Natural killer cell (primary cell): Measurements from ENCODE around the gene PCLO. TPM values are rescaled to one million over a fixed set of nuclear protein-coding genes. Genes with fewer than 3 reads are reported as not detected.
"Not testable (repeated sequence)": the region's sequence is repeated elsewhere in the genome, so short reads cannot be mapped to it uniquely, and the experiment has no call there.

ENCODE experiments used
- ATAC-seq, 3 donors: fragments of 150-1000 bp in 2 of 3; fragments of 200-7000 bp in 1 of 3; cut with Tn5 transposase; 1 replicate in 1 of 3; 2 replicates in 2 of 3; pipeline ENCODE4 v1.10.0; 2021; ENCODE audit warnings: mild to moderate bottlenecking in 2 of 3, moderate library complexity in 2 of 3
- DNase-seq, 2 donors: peaks; one replicate each; pipeline versions ENCODE4 v3.0.0 to v3.0.0-alpha.2; 2013 to 2021; ENCODE audit warnings: mixed read lengths in 1 of 2
- H3K27ac ChIP-seq: one replicate; pipeline ENCODE4 v1.5.1; 2013; ENCODE audit warnings: mild to moderate bottlenecking, low read length
- H3K27me3 ChIP-seq: one replicate; pipeline ENCODE4 v1.6.1; 2013; ENCODE audit warnings: low read length; ENCODE audit not compliant: control insufficient read depth, insufficient read depth
- H3K36me3 ChIP-seq: one replicate; pipeline ENCODE4 v1.6.1; 2013; ENCODE audit warnings: low read length; ENCODE audit not compliant: control insufficient read depth, insufficient read depth
- H3K4me1 ChIP-seq: one replicate; pipeline ENCODE4 v1.6.1; 2013; ENCODE audit warnings: low read length; ENCODE audit not compliant: control insufficient read depth, insufficient read depth
- H3K4me3 ChIP-seq: one replicate; pipeline ENCODE4 v1.5.1; 2013; ENCODE audit warnings: low read length
- H3K9me3 ChIP-seq: one replicate; pipeline ENCODE4 v1.6.1; 2013; ENCODE audit warnings: low read length; ENCODE audit not compliant: control insufficient read depth, insufficient read depth
- H3K27ac Mint-ChIP-seq, 2 donors: one replicate each; pipeline ENCODE4 v1.8.0; 2022; ENCODE audit warnings: mild to moderate bottlenecking in 2 of 2, mixed read lengths in 2 of 2, moderate library complexity in 1 of 2
- H3K27me3 Mint-ChIP-seq, 2 donors: one replicate each; pipeline ENCODE4 v1.8.0; 2022; ENCODE audit warnings: low read depth in 2 of 2, mixed read lengths in 2 of 2
- H3K36me3 Mint-ChIP-seq: one replicate; pipeline ENCODE4 v1.8.0; 2022; ENCODE audit warnings: mixed read lengths
- H3K4me1 Mint-ChIP-seq, 2 donors: one replicate each; pipeline ENCODE4 v1.8.0; 2022; ENCODE audit warnings: mixed read lengths in 2 of 2
- H3K4me3 Mint-ChIP-seq: one replicate; pipeline ENCODE4 v1.8.0; 2022; ENCODE audit warnings: mild to moderate bottlenecking, moderate library complexity, mixed read lengths
- H3K9me3 Mint-ChIP-seq, 2 donors: one replicate each; pipeline ENCODE4 v1.8.0; 2022; ENCODE audit warnings: mixed read lengths in 2 of 2
- WGBS: methylation state at CpG from one replicate; pipeline ENCODE4 v1.1.7; 2013; ENCODE audit warnings: missing lambda C conversion rate; ENCODE audit not compliant: insufficient coverage; 5-methylcytosine and 5-hydroxymethylcytosine counted together
- intact Hi-C: fragments of 100-400 bp; cut with micrococcal nuclease; formaldehyde crosslinking; loops from one replicate; pipeline ENCODE4 v1.14.2; 2022
- total RNA-seq, 4 donors: library from RNA; stranded (reverse); fragments of 120-200 nt in 1 of 4; gene quantifications; one replicate each; pipeline versions ENCODE4 v1.2.3 to v1.2.4, GENCODE V29; 2013 to 2022
- TF ChIP-seq, protein P1 (sequence below): fragments of 200-600 bp; IDR thresholded peaks from one replicate; pipeline ENCODE4 v1.8.0; 2022; ENCODE audit warnings: antibody characterized with exemption

The PCLO gene
- total RNA-seq, 3 donors from 2014 or later (not counting 1 experiment from before 2014, with no cell fraction given): not detected

- Mint-ChIP-seq H3K27ac (no peak overlapping the region), H3K36me3 (peaks cover 10% of the 10 kb centered on the region), H3K4me3 (no peak overlapping the region), H3K27me3 (no peaks in the 10 kb centered on the region), H3K4me1 (no peaks in the 10 kb centered on the region), H3K9me3 (peaks cover 8% of the 10 kb centered on the region in 2 donors)
- ATAC-seq (no peak), DNase-seq (no peak)
- Histone ChIP-seq H3K27me3 (no peaks in the 10 kb centered on the region), H3K27ac (no peak overlapping the region), H3K4me1 (no peaks in the 10 kb centered on the region), H3K4me3 (no peak overlapping the region), H3K36me3 (no peaks in the 10 kb centered on the region), H3K9me3 (peaks cover 3% of the 10 kb centered on the region)
- TF ChIP-seq, protein P1, sequence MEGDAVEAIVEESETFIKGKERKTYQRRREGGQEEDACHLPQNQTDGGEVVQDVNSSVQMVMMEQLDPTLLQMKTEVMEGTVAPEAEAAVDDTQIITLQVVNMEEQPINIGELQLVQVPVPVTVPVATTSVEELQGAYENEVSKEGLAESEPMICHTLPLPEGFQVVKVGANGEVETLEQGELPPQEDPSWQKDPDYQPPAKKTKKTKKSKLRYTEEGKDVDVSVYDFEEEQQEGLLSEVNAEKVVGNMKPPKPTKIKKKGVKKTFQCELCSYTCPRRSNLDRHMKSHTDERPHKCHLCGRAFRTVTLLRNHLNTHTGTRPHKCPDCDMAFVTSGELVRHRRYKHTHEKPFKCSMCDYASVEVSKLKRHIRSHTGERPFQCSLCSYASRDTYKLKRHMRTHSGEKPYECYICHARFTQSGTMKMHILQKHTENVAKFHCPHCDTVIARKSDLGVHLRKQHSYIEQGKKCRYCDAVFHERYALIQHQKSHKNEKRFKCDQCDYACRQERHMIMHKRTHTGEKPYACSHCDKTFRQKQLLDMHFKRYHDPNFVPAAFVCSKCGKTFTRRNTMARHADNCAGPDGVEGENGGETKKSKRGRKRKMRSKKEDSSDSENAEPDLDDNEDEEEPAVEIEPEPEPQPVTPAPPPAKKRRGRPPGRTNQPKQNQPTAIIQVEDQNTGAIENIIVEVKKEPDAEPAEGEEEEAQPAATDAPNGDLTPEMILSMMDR: no peak
- WGBS: 85% methylated on average over 2 of the region's 2 CpGs
- intact Hi-C loops: no loop called here
These were observed 66.6 kb downstream of the PCLO start for GRCh38 chr7:83096065-83096580.

GRCh38 chr7:83085299-83085698 is 77.4 kb downstream of the PCLO start:
- 81% methylated on average over 4 of the region's 4 CpGs for WGBS
- H3K36me3 ChIP-seq: no peaks in the 10 kb centered on the region
- Mint-ChIP-seq H3K36me3 (no peaks in the 10 kb centered on the region), H3K4me1 (no peaks in the 10 kb centered on the region), H3K27ac (no peak overlapping the region), H3K27me3 (no peaks in the 10 kb centered on the region), H3K4me3 (no peak overlapping the region), H3K9me3 (peaks cover 4 to 12% of the 10 kb centered on the region in 2 donors)
- no peaks in the 10 kb centered on the region for H3K4me1 ChIP-seq
- H3K4me3 ChIP-seq: no peak overlapping the region
- H3K27ac ChIP-seq: no peak overlapping the region
- ATAC-seq (no peak), DNase-seq (no peak)
- intact Hi-C loops: no loop called here
- no peaks in the 10 kb centered on the region for H3K27me3 ChIP-seq
- TF ChIP-seq, protein P1: no peak
- H3K9me3 ChIP-seq: peaks cover 3% of the 10 kb centered on the region

DNA sequence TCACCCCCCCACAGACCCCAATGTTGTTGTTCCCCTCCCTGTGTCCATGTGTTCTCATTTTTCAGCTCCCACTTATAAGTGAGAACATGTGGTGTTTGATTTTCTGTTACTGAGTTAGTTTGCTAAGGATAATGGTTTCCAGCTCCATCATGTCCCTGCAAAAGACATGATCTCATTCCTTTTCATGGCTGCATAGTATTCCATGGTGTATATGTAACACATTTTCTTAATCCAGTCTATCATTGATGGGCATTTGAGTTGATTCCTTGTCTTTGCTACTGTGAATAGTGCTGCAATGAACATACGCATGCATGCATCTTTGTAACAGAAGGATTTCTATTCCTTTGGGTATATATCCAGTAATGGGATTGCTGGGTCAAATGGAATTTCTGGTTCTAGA is 82.8 kb downstream of the PCLO start:
- H3K27ac Mint-ChIP-seq, H3K4me1 ChIP-seq, H3K36me3 Mint-ChIP-seq, H3K27ac ChIP-seq, H3K4me3 Mint-ChIP-seq, H3K36me3 ChIP-seq, H3K27me3 ChIP-seq, H3K9me3 Mint-ChIP-seq, H3K4me1 Mint-ChIP-seq, intact Hi-C loops, H3K4me3 ChIP-seq, DNase-seq, H3K9me3 ChIP-seq, ATAC-seq, H3K27me3 Mint-ChIP-seq: not testable (repeated sequence)
- 86% methylated on average over 1 of the region's 1 CpG for WGBS

DNA sequence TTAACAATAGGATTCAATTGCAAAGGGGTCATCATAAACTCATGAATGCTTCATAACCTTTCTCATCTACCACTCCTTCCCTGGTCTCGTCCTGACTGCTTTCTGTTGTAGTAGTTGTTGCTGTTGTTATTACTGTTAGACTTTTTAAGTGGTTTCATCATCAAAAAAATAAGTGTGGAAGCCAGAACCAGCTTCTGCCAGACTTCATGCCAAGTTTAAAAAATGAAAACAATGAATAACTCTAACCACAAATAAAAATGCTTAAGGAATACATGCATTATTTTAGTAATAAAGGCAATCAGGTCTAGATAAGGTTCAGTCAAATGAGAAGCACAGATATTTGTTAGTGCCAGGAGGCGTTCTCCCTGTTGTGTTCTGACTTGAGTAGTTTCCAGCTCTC is 85.4 kb downstream of the PCLO start:
- intact Hi-C loops: no loop called here
- Mint-ChIP-seq H3K27ac (no peak overlapping the region), H3K4me1 (no peaks in the 10 kb centered on the region)

More for the DNA sequence above, 85.4 kb downstream of the PCLO start:
- Histone ChIP-seq H3K36me3 (no peaks in the 10 kb centered on the region), H3K9me3 (no peaks in the 10 kb centered on the region), H3K4me1 (no peaks in the 10 kb centered on the region), H3K27me3 (no peaks in the 10 kb centered on the region), H3K27ac (no peak overlapping the region), H3K4me3 (no peak overlapping the region)
- ATAC-seq (no peak), DNase-seq (no peak)
- TF ChIP-seq, protein P1: no peak
- Mint-ChIP-seq H3K4me3 (no peak overlapping the region), H3K9me3 (peaks cover 4 to 11% of the 10 kb centered on the region in 2 donors), H3K36me3 (no peaks in the 10 kb centered on the region), H3K27me3 (no peaks in the 10 kb centered on the region)
- 83% methylated on average over 1 of the region's 2 CpGs for WGBS
